Activated CD4-positive, alpha-beta T cell treated with anti-CD3 and anti-CD28 coated beads, Interleukin-2, amount 50 U/mL, for 24 hours (primary cell): ENCODE data around the gene PLGLB2.
"Not testable (repeated sequence)": the region's sequence is repeated elsewhere in the genome, so short reads cannot be mapped to it uniquely, and the experiment has no call there.

Experiments used
- DNase-seq, 2 donors: peaks; one replicate each; pipeline ENCODE4 v3.0.0-alpha.2; 2020; ENCODE audit warnings: low read depth in 1 of 2, low spot score in 1 of 2

Gene PLGLB2

DNA sequence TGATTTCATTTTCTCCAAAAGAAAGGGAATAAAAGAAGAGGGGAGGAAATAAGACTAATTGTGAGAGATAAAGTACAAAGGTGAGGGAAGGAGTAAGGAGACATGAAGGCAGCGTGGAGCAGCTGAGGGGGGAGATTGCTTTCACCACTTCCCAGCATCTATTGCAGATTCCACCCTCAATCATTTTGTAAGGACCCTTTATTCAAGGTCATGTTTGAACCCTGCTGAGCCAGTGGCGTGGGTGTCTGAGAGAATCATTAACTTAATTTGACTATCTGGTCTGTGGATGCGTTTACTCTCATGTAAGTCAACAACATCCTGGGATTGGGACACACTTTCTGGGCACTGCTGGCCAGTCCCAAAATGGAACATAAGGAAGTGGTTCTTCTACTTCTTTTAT is at the start of gene PLGLB2:
Gene PLGLB2 (plus strand): TSS at position 297 of the 400 bp plus-strand sequence. CDS start 67 bp downstream, at position 364.
- DNase-seq: not testable (repeated sequence)

GRCh38 chr2:87704572-87705323 is 43.1 kb upstream of the PLGLB2 start:
- not testable (repeated sequence) for DNase-seq

- DNase-seq: not testable (repeated sequence)
Observed at GRCh38 chr2:87708368-87708767, 39.5 kb upstream of the PLGLB2 start.

DNA sequence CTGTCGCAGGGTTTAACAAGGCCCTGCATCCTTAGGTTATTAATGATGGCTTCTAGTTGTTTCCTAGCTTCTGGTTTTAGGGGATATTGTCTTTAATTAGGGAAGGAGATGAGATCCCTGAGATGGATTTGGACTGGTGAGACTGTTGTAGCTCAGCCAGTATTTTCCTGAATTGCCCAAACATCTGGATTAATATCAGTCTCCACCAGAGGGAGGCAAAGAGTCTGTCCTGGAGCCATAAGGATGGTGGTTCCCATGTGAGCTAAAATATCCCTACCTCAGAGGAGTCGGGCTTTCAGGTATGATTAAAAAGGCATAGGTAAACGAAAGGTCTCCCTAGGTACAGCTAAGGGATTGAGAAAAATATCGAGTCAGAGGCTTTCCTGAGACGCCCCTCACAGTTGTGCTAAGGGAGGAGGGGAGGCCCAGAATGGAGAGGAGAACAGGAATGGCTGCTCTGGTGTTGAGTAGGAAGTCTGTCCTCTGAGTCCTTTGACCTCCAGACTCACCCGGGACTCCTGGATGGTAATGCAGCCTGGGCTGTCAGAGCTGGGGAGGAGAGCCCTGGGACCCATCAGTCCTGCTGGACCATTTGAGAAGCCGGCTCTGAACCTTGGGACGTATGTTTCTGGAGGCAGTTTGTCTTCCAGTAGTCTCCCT is 19.8 kb upstream of the PLGLB2 start:
- not testable (repeated sequence) for DNase-seq

GRCh38 chr2:87740928-87741327 is 7.0 kb upstream of the PLGLB2 start:
- not testable (repeated sequence) for DNase-seq

DNA sequence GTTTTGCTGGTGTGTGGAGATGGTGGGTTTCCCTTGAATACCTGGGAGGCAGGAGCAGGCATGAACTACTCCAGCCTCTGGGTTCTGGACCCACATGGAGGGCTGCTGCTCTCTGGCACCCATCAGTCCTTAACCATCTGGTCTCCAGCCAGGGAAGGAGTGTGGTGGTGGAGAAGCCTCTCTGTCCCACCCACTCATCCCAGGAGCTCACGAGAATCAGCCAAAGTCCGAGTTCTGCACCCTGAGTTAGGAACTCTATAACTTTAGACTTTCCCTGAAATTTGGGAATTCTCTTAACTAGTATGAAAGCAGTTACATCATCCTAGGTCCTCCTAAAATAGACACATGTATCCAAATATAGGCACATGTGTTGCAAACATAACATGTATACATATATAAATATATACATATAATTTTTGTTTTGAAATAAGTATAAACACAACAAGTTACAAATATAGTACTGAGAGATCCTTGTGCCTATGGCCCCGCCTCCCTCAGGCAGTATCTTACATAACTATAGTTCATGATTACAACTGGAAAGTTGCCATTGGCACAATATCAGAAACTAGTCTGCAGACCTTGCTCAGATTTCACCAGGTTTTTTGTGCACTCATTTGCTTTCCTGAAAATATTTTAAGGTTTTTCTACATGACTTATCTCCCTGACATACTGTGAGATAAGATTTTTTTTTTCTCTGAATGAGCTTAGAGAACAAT is 5.3 kb upstream of the PLGLB2 start:
- DNase-seq: not testable (repeated sequence)

DNA sequence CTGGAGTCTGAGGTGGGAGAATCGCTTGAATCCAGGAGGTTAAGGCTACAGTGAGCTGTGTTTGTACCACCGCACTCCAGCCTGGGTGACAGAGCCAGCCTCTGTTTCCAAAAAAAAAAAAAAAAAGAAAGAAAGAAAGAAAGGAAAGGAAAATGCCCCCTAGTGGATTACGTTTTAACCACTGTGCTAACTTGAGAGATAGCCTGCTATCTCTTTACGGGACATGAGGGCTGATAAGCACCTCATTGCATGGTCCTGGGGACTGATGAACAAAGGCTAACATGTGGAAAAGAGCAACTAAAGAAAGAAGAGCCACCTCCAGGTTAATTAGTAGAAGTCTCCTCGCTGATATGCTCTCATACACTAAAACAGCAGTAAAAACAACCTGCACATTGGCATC is 4.2 kb upstream of the PLGLB2 start:
- DNase-seq: not testable (repeated sequence)

DNA sequence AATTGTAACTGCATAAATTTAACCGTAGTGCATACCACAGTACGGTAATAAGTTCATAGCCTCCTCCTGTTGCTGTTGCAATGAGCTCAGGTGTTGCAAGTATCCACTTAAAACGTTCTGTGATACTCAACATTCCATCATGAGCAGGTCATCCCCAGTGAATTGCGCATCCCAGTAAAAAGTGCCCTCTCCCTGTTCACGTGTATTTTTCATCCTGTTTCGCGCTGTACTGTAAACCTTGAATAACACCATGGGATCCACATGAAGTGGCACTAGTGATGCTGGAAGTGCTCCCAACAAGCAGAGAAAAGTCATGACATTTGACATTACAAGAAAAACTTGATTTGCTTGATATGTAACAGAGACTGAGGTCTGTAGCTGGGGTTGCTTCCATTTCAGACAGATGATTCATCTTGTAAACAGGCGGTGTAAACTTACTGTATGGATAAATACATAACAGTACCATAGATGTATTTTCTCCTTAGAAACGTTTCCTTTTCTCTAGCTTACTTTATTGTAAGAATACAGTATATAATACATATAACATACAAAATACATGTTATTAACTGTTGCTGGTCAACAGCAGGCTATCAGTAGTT is 2.4 kb upstream of the PLGLB2 start:
- not testable (repeated sequence) for DNase-seq

GRCh38 chr2:87748524-87748923 is 637 bp downstream of the PLGLB2 start:
- DNase-seq: not testable (repeated sequence)

- not testable (repeated sequence) for DNase-seq
Observed at GRCh38 chr2:87750560-87750959, 2.7 kb downstream of the PLGLB2 start.

- DNase-seq: not testable (repeated sequence)
Observed at GRCh38 chr2:87754759-87755158, 6.9 kb downstream of the PLGLB2 start.
